ENCODE measurements around the gene DLG2.

DLG2 gene

GRCh38 chr11:84819537-84819936 is 807.6 kb downstream of the DLG2 start:
- no peak for DNase-seq (ENCODE audit: low read depth)
- no peak for TF ChIP-seq CTCF (IDR thresholded peaks at IDR 0.05; ENCODE audit: control insufficient read depth, extremely low read depth, insufficient read depth)
- H3K4me3 ChIP-seq (ENCODE audit: low read depth, low read length): no peak overlapping the region

GRCh38 chr11:84819128-84819527 is 808.0 kb downstream of the DLG2 start:
- peak; percentile 30 for DNase-seq (ENCODE audit: low read depth)
- TF ChIP-seq CTCF (IDR thresholded peaks at IDR 0.05; ENCODE audit: control insufficient read depth, extremely low read depth, insufficient read depth): no peak
- H3K4me3 ChIP-seq (ENCODE audit: low read depth, low read length): no peak overlapping the region

- TF ChIP-seq CTCF (IDR thresholded peaks at IDR 0.05; ENCODE audit: control insufficient read depth, extremely low read depth, insufficient read depth): no peak
- DNase-seq (ENCODE audit: low read depth): no peak
- no peak overlapping the region for H3K4me3 ChIP-seq (ENCODE audit: low read depth, low read length)
Measured at GRCh38 chr11:84817998-84818397, 809.1 kb downstream of the DLG2 start.

- H3K4me3 ChIP-seq (ENCODE audit: low read depth, low read length): no peak overlapping the region
- no peak for DNase-seq (ENCODE audit: low read depth)
- no peak for TF ChIP-seq CTCF (IDR thresholded peaks at IDR 0.05; ENCODE audit: control insufficient read depth, extremely low read depth, insufficient read depth)
Measured at GRCh38 chr11:84812471-84812969, 814.6 kb downstream of the DLG2 start.

- no peak for TF ChIP-seq CTCF (IDR thresholded peaks at IDR 0.05; ENCODE audit: control insufficient read depth, extremely low read depth, insufficient read depth)
- DNase-seq (ENCODE audit: low read depth): no peak
Measured at GRCh38 chr11:84806354-84806753, 820.8 kb downstream of the DLG2 start.

GRCh38 chr11:84804041-84804440 is 823.1 kb downstream of the DLG2 start:
- no peak overlapping the region for H3K4me3 ChIP-seq (ENCODE audit: low read depth, low read length)
- TF ChIP-seq CTCF (IDR thresholded peaks at IDR 0.05; ENCODE audit: control insufficient read depth, extremely low read depth, insufficient read depth): no peak
- peak; percentile 94 for DNase-seq (ENCODE audit: low read depth)

More at GRCh38 chr11:84806354-84806753, 820.8 kb downstream of the DLG2 start:
- H3K4me3 ChIP-seq (ENCODE audit: low read depth, low read length): no peak overlapping the region

GRCh38 chr11:84800755-84801346 is 826.3 kb downstream of the DLG2 start:
- peak; percentile 45 for TF ChIP-seq CTCF (IDR thresholded peaks at IDR 0.05; ENCODE audit: control insufficient read depth, extremely low read depth, insufficient read depth)
- DNase-seq (ENCODE audit: low read depth): peak; percentile 33
- H3K4me3 ChIP-seq (ENCODE audit: low read depth, low read length): no peak overlapping the region
